ENCODE results near the gene SYT7. TPM values are rescaled to one million over a fixed set of nuclear protein-coding genes. Genes with fewer than 3 reads are reported as not detected.

Gene SYT7
- total RNA-seq, 1 donor from 2014 or later, result not detected

DNA sequence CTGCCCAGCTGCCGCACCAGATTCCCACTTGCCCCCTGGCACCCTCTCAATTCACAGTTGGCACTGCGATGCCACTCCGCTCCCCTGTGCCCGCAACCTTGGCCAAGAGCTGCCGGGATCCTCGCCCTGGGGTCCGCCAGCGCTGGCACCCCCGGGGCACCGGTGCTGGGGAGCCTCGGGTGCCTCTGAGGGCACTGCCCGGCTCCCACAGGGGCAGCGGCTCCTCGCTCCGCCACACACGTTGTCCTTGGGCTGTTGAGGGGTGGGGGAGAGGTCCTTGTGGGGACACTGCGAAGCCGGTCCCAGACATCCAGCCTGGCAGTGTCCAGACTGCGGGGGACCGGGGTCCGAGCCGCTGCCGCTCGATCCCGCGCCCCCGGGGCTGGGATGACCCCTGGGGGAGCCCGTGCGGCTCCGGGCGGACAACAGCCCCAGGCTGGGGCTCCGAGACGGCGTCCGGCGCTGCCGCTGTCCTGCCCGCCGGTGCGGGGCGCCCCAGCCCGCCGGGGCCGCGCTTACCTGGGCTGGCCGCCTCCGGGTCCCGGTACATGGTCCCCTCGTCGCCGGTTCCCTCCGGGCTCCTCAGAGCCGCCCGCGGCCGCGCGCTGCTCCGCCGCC, 496 bp downstream of the SYT7 start:
- DNase-seq, result peak; percentile 25

DNA sequence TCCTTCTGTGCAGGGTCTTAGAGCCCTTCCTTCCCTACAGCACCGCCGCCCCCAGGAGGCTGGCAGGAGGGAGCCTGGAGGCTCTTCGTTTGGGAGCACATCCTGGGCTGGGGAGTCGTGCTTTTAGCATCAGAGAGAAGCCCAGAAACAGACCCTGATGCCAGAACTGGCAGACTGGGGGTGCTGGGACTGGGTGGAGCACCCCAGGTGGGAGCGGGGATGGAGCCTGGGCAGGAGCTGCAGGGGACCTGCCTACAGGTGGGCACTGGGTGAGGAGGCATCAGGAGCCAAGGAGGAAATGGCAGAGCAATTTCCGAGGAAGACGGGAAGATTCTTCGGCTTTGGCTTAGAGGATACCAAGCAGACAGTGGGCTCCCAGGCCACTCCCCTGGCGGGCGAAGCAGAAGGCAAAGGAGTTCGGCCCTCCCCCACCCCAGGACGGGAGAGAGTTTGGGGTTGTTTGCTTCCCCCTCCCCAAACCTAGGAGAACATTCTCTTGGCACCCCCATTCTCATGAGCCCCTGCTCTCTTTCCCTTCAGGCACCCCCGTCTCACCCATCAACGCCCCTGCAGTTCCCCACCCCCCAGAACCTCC, 1.1 kb downstream of the SYT7 start:
- Mint-ChIP-seq H3K27me3 (peaks cover 53% of the 10 kb centered on the region), H3K4me3 (peak overlapping the region; percentile 62), H3K9me3 (no peaks in the 10 kb centered on the region), H3K27ac (no peak overlapping the region), H3K36me3 (ENCODE audit: low read depth) (no peaks in the 10 kb centered on the region), H3K4me1 (peaks cover 14% of the 10 kb centered on the region)
- ChIA-PET CTCF (no interaction called here), POLR2A (no interaction called here)
- ATAC-seq (ENCODE audit: low read depth) (no peak), DNase-seq (no peak)
- TF ChIP-seq, protein P1, sequence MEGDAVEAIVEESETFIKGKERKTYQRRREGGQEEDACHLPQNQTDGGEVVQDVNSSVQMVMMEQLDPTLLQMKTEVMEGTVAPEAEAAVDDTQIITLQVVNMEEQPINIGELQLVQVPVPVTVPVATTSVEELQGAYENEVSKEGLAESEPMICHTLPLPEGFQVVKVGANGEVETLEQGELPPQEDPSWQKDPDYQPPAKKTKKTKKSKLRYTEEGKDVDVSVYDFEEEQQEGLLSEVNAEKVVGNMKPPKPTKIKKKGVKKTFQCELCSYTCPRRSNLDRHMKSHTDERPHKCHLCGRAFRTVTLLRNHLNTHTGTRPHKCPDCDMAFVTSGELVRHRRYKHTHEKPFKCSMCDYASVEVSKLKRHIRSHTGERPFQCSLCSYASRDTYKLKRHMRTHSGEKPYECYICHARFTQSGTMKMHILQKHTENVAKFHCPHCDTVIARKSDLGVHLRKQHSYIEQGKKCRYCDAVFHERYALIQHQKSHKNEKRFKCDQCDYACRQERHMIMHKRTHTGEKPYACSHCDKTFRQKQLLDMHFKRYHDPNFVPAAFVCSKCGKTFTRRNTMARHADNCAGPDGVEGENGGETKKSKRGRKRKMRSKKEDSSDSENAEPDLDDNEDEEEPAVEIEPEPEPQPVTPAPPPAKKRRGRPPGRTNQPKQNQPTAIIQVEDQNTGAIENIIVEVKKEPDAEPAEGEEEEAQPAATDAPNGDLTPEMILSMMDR (IDR thresholded peaks at IDR 0.05), result no peak
- intact Hi-C loops (cut with micrococcal nuclease), result loop anchor here (10.0 kb wide), 2 partner anchors 235 to 285 kb away; partner anchors contain the start of genes FADS1 and VWCE

More for the DNA sequence above, 496 bp downstream of the SYT7 start:
- TF ChIP-seq, protein P1 (IDR thresholded peaks at IDR 0.05), result no peak
- Mint-ChIP-seq H3K27ac (no peak overlapping the region), H3K4me3 (peak overlapping the region; percentile 62), H3K27me3 (peaks cover 48% of the 10 kb centered on the region), H3K4me1 (peaks cover 14% of the 10 kb centered on the region), H3K9me3 (no peaks in the 10 kb centered on the region), H3K36me3 (ENCODE audit: low read depth) (no peaks in the 10 kb centered on the region)
- ChIA-PET POLR2A (no interaction called here), CTCF (no interaction called here)
- intact Hi-C loops (cut with micrococcal nuclease), result loop anchor here (10.0 kb wide), 2 partner anchors 234 to 286 kb away; partner anchors contain the start of genes FADS1 and VWCE
- peak; percentile 0 for ATAC-seq (ENCODE audit: low read depth)

DNA sequence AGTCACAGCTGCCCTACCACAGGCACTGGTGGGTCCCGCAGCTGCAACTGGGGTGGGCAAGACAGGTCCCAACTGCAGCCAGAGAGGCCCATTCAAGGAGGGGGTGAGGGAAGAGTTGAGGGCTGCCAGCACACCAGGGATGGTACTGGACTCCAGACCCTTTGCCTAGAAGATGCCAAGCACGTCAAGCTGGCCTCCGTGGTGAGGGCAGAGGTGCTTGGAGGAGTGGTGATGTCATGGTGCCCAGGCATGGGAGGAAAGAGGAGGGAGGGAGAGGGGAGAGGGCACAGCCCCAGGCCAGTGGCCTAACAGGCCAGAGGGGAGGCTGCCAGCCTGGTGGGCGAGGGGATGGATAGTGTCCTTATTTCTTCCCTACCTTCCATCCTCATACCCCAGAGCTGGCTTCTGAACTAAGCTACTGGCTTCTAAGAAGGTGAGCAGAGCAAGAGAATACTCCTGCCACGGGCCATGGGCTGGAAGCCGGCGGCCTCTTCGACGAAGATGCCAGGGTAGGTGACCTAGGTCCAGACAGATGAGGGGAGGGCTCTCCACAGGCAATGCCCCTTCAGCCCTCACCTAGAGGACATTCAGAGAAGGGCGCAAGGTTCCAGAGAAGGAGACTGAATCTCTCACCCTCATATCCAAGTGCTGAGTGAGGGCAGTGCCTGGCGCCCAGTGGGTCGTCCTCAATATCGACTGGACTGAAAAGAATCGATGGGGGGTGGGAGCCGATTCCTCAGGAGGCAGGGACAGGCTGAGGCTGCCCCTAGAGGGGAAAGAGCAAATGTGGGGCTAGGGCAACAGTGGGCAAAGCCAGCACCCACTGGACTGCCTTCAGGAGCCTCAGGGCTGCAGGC, 1.8 kb downstream of the SYT7 start:
- ATAC-seq (ENCODE audit: low read depth) (no peak), DNase-seq (no peak)
- TF ChIP-seq, protein P1 (IDR thresholded peaks at IDR 0.05), result no peak
- Mint-ChIP-seq H3K4me1 (peaks cover 14% of the 10 kb centered on the region), H3K27me3 (peaks cover 50% of the 10 kb centered on the region), H3K4me3 (peak overlapping the region; percentile 62), H3K9me3 (no peaks in the 10 kb centered on the region), H3K36me3 (ENCODE audit: low read depth) (no peaks in the 10 kb centered on the region), H3K27ac (no peak overlapping the region)
- ChIA-PET CTCF (no interaction called here), POLR2A (no interaction called here)
- intact Hi-C loops (cut with micrococcal nuclease), result no loop called here

DNA sequence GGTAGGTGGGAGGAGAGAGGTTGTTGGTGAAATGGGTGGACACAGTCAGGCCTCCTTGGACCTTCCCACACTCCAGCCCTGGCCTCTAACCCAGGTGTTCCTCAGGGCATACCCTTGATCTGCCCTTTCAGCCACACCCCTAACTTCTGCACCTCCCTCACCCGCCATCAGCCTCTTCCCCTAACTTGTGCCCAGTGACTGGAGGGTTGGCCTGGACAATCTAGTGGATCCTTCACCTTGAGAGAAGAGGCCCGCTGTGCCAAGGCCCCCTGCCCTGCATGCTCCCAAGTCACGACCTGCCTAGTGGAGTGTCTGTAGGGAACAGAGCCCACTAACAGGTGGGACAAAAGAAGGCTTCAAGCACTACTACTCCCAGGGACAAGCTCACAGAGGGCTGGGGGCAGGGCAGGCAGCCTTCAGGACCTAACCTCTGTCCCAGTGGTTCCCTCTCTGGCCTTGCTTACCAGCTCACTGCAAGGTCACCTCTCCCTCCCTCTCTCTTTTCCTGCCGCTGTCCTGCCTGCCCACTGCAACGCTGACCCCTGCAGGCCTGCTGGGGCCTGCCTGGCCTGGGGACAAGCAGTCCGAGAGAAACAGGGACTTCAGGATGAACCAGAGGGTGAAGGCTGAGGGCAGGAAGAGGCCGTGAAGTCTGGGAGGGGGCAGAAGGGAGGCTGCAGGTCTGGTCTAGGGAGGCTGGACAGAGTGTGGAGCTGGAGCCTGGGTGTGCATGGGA, 3.3 kb downstream of the SYT7 start:
- Mint-ChIP-seq H3K27ac (no peak overlapping the region), H3K27me3 (peaks cover 51% of the 10 kb centered on the region), H3K4me3 (no peak overlapping the region), H3K4me1 (peaks cover 14% of the 10 kb centered on the region), H3K36me3 (ENCODE audit: low read depth) (no peaks in the 10 kb centered on the region), H3K9me3 (no peaks in the 10 kb centered on the region)
- intact Hi-C loops (cut with micrococcal nuclease), result no loop called here
- no peak for DNase-seq
- CTCF ChIA-PET, result no interaction called here
- POLR2A ChIA-PET, result no interaction called here
- no peak for ATAC-seq (ENCODE audit: low read depth)
- TF ChIP-seq, protein P1 (IDR thresholded peaks at IDR 0.05), result no peak

Measured in activated B cell treated with CpG ODN at 0.5 μM for 24 hours (primary cell).